Islet of Langerhans (tissue), 1 donor: ENCODE data around the gene PLS1.

ENCODE experiments used
- FAIRE-seq: peaks from one replicate; lab custom pipeline; 2011; peaks lifted over from hg19 to GRCh38; lab: Jason Lieb, UNC

PLS1 gene

DNA sequence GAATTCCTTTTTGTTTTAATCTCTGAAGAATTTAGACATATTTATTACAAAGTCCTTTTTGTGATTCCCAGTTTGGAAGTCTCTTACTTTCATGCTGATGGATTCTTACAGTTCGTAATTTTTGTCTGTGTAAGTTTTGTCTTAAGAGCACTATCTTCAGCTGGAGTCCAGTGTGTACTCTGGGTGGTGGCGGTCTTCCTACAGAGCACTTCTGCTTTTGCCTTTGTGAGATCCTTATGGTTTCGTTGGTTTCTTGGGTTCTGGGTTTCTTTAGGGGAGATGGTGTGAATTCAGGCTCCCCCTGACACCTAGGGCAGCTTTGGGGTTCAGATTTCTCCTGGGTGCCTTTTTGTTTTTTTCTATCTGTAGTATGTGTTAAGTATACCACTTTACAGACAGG is 45.3 kb downstream of the PLS1 start:
- no peak for FAIRE-seq

GRCh38 chr3:142642956-142643355 is 46.8 kb downstream of the PLS1 start:
- no peak for FAIRE-seq

DNA sequence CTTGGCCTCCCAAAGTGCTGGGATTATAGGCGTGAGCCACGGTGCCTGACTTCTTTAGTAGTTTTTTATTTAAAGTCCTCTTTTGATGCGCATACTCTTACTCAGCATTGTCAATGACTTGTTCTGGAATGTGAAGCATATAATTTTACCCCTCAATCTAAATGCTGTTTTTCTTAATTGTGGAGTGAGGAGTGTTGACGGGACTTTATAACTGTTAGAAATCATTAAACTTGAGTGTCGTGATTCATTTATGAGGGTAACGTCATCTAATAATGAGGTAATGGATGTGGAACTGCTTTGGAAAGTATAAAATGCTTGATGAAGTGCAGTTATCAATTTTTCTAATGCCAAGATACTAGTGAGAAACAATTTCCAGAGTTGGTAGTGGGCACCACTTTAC is 48.3 kb downstream of the PLS1 start:
- no peak for FAIRE-seq

GRCh38 chr3:142645236-142645793 is 49.1 kb downstream of the PLS1 start:
- peak; percentile 71 for FAIRE-seq

- no peak for FAIRE-seq
These were observed 50.0 kb downstream of the PLS1 start for GRCh38 chr3:142646020-142646785.

DNA sequence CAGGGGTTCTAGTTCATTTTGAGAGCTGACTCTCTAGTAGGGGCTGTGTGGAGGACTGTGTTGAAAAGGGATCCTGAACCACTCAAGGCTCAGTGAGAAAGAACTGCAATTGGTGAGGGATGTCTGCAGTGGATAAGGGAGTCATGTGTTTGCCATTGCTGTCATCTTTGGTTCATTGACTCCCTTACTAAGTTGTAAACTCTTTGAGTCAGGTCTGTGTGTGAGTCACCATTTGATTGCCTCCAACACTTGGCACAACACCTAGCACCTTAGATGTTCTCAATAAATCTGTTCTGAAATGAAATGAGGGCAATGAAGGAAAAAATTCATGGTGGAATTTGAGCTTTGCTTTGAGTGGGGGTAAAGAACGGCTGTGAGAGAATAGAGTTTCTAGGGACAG is 51.7 kb downstream of the PLS1 start:
- peak; percentile 86 for FAIRE-seq

DNA sequence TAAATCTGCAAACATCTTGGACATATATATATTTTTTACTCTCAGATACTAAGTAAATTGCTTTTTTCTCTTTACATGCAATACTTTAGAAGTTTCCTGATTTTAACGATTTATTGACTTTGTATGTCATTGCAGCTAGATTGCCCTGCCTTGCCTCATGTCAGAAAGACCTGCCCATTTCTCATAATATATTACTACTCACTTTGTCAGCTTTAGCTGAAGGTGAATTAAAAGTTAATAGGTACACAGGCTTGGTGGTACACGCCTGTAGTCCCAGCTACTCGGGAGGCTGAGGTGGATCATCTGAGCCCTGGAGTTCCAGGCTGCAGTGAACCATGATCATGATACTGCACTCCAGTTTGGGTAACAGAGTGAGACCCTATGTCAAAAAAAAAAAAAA is 52.8 kb downstream of the PLS1 start:
- no peak for FAIRE-seq

- FAIRE-seq = no peak
These were observed 54.0 kb downstream of the PLS1 start for GRCh38 chr3:142650001-142650693.

- FAIRE-seq = no peak
These were observed 55.5 kb downstream of the PLS1 start for GRCh38 chr3:142651711-142652110.

DNA sequence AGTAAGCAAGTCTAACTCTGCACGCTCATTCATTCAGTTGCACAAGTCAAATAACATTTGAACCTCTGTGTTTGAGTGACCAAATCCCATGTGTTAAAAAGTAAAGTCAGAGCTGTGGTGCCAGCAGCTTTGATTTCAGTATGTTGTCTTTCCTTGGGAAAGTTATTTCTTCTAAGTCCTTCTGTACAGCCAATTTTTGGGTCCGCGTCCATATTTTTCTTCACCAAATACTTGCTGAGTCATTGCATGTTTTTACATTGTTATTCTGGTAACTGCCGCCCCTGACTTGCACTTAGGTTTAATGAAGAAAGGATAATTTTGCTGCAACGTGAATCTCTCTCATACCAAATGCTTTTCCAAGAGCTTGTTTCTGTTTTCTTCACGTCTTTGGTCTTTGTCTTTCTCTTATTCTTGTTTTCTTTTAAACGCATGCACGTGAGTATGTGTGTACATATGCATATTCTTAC is 56.7 kb downstream of the PLS1 start:
- no peak for FAIRE-seq

- FAIRE-seq = no peak
These were observed 60.4 kb downstream of the PLS1 start for GRCh38 chr3:142656575-142656974.

- no peak for FAIRE-seq
These were observed 60.8 kb downstream of the PLS1 start for GRCh38 chr3:142657033-142657432.

DNA sequence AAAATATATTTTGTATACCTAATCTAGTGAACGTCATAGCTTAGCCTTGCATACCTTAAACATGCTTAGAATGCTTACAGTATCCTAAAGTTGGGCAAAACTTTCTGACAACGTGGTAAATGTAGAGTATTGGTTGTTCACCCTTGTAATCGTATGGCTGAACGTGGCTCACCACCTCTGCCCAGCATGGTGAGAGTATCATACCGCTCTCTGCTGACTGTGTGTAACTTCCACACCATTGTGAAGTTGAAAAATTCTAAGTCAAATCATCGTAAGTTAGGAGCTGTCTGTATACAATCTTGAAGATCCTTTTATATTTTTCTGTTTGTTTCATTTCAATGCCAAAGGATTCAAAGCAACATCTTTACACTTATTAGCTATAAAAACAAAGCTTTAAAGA is 64.2 kb downstream of the PLS1 start:
- FAIRE-seq = no peak

GRCh38 chr3:142660893-142661292 is 64.7 kb downstream of the PLS1 start:
- peak; percentile 24 for FAIRE-seq

DNA sequence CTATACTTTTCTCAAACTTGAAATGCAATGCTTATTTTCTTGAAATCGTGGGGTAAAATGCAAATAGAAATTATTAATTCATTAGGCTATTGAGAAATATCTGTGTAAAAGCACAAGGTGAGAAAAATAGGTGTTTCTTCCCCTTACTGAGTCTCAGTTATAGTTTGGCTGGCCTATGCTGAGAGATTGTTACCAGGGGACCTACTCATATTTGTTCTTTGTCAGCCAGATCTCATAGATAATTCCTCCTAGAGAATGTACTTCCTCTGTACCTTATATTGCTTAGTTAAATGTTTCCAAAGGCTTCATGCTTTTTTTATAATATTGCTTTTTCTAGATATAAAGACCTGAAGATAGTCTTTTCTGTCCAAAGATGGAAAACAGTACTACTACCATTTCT is 67.7 kb downstream of the PLS1 start:
- FAIRE-seq = peak; percentile 65

- peak; percentile 99 for FAIRE-seq
These were observed 68.1 kb downstream of the PLS1 start for GRCh38 chr3:142664311-142664710.

GRCh38 chr3:142664819-142665218 is 68.6 kb downstream of the PLS1 start:
- FAIRE-seq = no peak

- no peak for FAIRE-seq
These were observed 73.9 kb downstream of the PLS1 start for GRCh38 chr3:142670120-142670519.

- no peak for FAIRE-seq
These were observed 80.0 kb downstream of the PLS1 start for GRCh38 chr3:142676151-142676550.

- peak; percentile 5 for FAIRE-seq
These were observed 84.5 kb downstream of the PLS1 start for GRCh38 chr3:142680710-142681109.

DNA sequence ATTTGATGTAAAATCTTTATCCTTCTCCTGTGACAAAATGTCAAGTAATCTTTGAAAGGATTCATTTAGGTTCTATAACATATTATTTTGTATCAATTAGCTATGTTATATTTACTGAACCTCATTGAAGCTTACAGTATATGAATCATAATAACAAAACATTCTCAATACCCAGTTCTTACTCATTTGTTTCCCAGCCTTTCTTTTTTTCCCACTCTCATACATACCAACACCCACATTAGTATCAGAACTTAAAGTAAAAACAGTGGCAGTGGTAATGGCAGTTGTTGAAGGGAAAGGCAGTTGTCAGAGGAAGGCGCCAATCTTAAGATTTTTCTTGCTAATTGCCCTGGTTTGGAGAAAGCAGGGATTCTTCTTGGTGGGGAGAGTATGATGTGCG is 94.4 kb downstream of the PLS1 start:
- no peak for FAIRE-seq

GRCh38 chr3:142691527-142691926 is 95.3 kb downstream of the PLS1 start:
- no peak for FAIRE-seq

DNA sequence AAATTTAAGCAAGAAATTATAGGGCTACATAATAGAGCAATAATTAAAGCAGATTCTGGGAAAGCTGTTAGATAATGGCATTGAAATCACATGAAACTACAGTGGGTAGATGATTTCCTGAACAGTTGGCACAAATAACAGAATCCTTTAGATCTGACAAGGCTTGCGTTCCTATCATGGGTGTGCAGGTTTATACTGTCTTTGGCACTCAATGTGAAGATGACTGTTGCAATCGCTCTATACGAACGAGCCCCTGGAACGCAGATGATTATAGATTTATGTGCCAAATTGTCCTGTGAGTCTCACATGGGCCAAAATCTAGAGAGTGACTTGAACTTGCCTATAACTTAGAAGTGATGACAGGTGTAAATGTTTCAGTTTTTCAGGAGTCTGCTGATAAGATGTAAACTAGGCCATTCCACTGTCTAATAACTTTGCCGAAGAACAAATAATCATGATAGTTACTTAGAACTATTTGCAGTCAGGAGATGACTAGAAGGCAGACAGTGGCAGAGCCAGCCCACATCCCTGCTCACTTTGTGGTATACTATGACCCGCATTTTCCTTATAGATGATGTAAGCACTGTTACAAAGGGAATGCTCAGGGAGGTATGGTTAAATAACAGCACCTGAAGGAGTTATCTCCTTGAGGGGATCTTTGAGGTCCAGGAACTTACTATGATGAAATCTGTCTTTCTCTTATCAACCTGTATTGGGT is 97.1 kb downstream of the PLS1 start:
- FAIRE-seq = no peak
